ENCODE results near the gene TRIM44. TPM values are rescaled to one million over a fixed set of nuclear protein-coding genes. Genes with fewer than 3 reads are reported as not detected.
A peak's percentile ranks its signal among the peaks of the same experiment; 100 is the strongest.
"Not testable (repeated sequence)": the region's sequence is repeated elsewhere in the genome, so short reads cannot be mapped to it uniquely, and the experiment has no call there.

The TRIM44 gene
- total RNA-seq, 1 donor from 2014 or later, result 62.8 TPM

GRCh38 chr11:35663408-35663702 lies 780 bp downstream of the TRIM44 start:
- H3K27ac ChIP-seq, result peak overlapping the region; percentile 98
- intact Hi-C loops (cut with DNase I), result no loop called here
- H3K9me3 ChIP-seq, result peaks cover 35% of the 10 kb centered on the region
- H3K27me3 ChIP-seq (ENCODE audit: low read depth), result no peaks in the 10 kb centered on the region
- no peaks in the 10 kb centered on the region for H3K36me3 ChIP-seq
- ATAC-seq, result no peak
- no peak for TF ChIP-seq CTCF (IDR thresholded peaks at IDR 0.05)
- H3K4me3 ChIP-seq, result peak overlapping the region; percentile 82
- peaks cover 24% of the 10 kb centered on the region for H3K4me1 ChIP-seq
- no peak for DNase-seq

- no peak for DNase-seq
- no peaks in the 10 kb centered on the region for H3K36me3 ChIP-seq
- no peak overlapping the region for H3K27ac ChIP-seq
- peaks cover 24% of the 10 kb centered on the region for H3K4me1 ChIP-seq
- H3K9me3 ChIP-seq, result peaks cover 35% of the 10 kb centered on the region
- TF ChIP-seq CTCF (IDR thresholded peaks at IDR 0.05), result no peak
- no peak for ATAC-seq
- H3K27me3 ChIP-seq (ENCODE audit: low read depth), result no peaks in the 10 kb centered on the region
- no peak overlapping the region for H3K4me3 ChIP-seq
- intact Hi-C loops (cut with DNase I), result no loop called here
These were observed 2.4 kb downstream of the TRIM44 start for GRCh38 chr11:35664977-35665441.

DNA sequence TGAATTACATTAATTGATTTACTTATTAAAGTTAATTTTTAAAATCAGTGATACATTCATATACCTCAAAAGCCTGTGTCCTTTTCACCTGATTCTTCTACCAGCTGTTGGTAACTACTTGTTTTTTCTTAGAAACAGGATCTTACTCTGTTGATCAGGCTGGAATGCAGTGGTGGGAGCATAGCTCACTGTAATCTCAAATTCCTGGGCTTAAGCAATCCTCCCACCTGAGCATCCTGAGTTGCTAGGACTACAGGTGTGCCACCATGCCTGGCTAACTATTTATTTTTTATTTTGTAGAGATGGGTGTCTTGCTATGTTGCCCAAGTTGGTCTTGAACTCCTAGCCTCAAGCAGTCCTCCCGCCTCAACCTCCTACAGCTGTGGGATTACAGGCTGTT lies 4.7 kb downstream of the TRIM44 start:
- TF ChIP-seq CTCF (IDR thresholded peaks at IDR 0.05), result no peak
- intact Hi-C loops (cut with DNase I), result no loop called here
- ATAC-seq (no peak), DNase-seq (no peak)
- peaks cover 23% of the 10 kb centered on the region for H3K4me1 ChIP-seq
- H3K4me3 ChIP-seq, result no peak overlapping the region
- H3K27me3 ChIP-seq (ENCODE audit: low read depth), result no peaks in the 10 kb centered on the region
- H3K27ac ChIP-seq, result no peak overlapping the region
- no peaks in the 10 kb centered on the region for H3K36me3 ChIP-seq
- peaks cover 35% of the 10 kb centered on the region for H3K9me3 ChIP-seq

DNA sequence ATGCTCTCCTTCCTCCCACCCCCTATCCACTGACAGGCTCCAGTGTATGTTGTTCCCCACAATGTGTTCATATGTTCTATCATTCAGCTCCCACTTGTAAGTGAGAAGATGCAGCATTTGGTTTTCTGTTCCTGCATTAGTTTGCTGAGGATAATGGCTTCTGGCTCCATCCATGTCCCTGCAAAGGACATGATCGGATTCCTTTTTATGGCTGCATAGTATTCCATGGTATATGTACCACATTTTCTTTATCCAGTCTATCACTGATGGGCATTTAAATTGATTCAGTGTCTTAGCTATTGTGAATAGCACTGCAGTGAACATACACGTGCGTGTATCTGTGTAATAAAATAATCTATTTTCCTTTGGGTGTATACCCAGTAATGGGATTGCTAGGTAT lies 5.8 kb downstream of the TRIM44 start:
- ATAC-seq; H3K4me3 ChIP-seq; DNase-seq; H3K27me3 ChIP-seq (ENCODE audit: low read depth); H3K27ac ChIP-seq; intact Hi-C loops (cut with DNase I); H3K36me3 ChIP-seq: not testable (repeated sequence)
- peaks cover 35% of the 10 kb centered on the region for H3K9me3 ChIP-seq
- H3K4me1 ChIP-seq, result peaks cover 18% of the 10 kb centered on the region

DNA sequence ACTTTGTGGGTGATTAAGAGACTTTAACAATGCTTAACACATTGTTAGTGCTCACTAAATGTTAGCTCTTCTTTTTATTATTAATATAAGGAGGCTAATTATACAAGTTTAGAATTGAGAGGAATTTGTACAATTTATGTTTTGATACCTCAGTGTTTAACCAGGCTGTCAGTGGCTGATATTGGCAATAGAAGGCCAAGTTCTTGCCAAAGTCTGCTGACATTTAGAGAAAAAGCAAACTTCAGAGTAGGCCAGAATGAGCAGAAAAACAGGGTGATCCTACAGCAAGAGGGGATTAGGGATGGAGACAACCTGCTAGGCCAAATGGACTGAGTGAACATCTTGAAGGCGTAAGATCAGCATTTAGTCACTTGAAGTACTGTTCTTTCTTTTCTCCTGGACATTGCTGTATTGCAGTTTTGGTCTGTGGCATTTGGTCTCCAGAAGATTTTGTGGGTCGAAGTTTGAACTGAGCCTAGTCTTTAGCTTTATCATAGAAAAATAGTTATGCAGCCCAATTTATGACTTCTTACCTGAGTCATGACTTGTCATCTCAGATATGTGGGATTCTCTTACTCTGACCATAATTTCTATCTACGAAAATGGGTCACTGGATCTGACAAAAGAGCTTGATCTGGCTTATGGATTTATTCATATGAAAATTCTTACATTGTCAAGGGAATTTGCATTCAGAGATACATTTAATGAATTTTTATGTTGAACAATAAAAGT lies 9.0 kb downstream of the TRIM44 start:
- DNase-seq, result no peak
- no peak for ATAC-seq
- H3K4me3 ChIP-seq, result no peak overlapping the region
- peaks cover 8% of the 10 kb centered on the region for H3K9me3 ChIP-seq
- intact Hi-C loops (cut with DNase I), result no loop called here
- H3K27ac ChIP-seq, result no peak overlapping the region
- peaks cover 22% of the 10 kb centered on the region for H3K4me1 ChIP-seq
- no peaks in the 10 kb centered on the region for H3K36me3 ChIP-seq
- no peaks in the 10 kb centered on the region for H3K27me3 ChIP-seq (ENCODE audit: low read depth)
- TF ChIP-seq CTCF (IDR thresholded peaks at IDR 0.05), result no peak

DNA sequence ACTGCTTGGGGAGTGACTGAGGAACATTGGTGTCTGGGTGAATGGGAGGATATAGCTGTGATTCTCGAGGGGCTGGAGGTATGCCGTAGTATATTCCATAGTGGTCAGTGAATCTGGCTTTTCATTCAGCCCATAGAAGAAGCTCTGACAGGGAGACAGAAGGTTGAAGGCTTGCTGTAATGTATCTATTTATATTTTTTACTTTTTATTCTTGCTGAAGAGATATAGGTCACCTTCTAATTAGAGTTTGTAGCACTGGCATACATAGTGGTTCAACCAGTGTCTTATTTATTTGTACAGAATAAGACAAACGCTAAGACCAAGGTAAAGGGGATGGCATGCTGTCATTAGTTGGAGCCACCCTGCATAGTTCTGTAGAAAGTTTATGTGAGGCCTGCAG lies 10.0 kb downstream of the TRIM44 start:
- Histone ChIP-seq H3K36me3 (no peaks in the 10 kb centered on the region), H3K27me3 (ENCODE audit: low read depth) (no peaks in the 10 kb centered on the region), H3K4me3 (no peak overlapping the region), H3K9me3 (peaks cover 6% of the 10 kb centered on the region), H3K27ac (no peak overlapping the region), H3K4me1 (peaks cover 28% of the 10 kb centered on the region)
- DNase-seq (no peak), ATAC-seq (no peak)
- TF ChIP-seq CTCF (IDR thresholded peaks at IDR 0.05), result no peak
- intact Hi-C loops (cut with DNase I), result no loop called here
